PFSK-1 (cell line): Measurements from ENCODE around the gene HOXA13.

Experiments used
- FOXP2 ChIP-seq: optimal IDR thresholded peaks from 2 replicates; pipeline ENCODE3; 2011; ENCODE audit warnings: borderline replicate concordance, control low read depth, inconsistent platforms; ENCODE audit not compliant: insufficient read depth; ENCODE audit errors: extremely low read length, extremely low read depth
- POLR2AphosphoS5 ChIP-seq: IDR thresholded peaks from 2 replicates; pipeline ENCODE4 v1.6.1; 2012; ENCODE audit warnings: low read depth, mild to moderate bottlenecking, control low read depth, low read length, moderate library complexity
- SIN3A ChIP-seq: IDR thresholded peaks from 2 replicates; pipeline ENCODE4 v1.6.1; 2012; ENCODE audit warnings: mild to moderate bottlenecking, low read length, moderate library complexity, borderline replicate concordance; ENCODE audit not compliant: insufficient read depth
- TAF1 ChIP-seq: IDR thresholded peaks from 2 replicates; pipeline ENCODE4 v1.6.1; 2012; ENCODE audit warnings: low read length, control low read depth, borderline replicate concordance; ENCODE audit not compliant: insufficient read depth
- TF ChIP-seq, protein P1 (sequence below), 2 experiments: IDR thresholded peaks; 2 replicates each; pipeline versions ENCODE4 v1.6.1 to v1.8.0; 2011 to 2012; ENCODE audit warnings: low read depth in 2 of 2, low read length in 2 of 2, control low read depth in 1 of 2, inconsistent platforms in 1 of 2, mild to moderate bottlenecking in 1 of 2, moderate library complexity in 1 of 2; ENCODE audit not compliant: insufficient read depth in 1 of 2

DNA sequence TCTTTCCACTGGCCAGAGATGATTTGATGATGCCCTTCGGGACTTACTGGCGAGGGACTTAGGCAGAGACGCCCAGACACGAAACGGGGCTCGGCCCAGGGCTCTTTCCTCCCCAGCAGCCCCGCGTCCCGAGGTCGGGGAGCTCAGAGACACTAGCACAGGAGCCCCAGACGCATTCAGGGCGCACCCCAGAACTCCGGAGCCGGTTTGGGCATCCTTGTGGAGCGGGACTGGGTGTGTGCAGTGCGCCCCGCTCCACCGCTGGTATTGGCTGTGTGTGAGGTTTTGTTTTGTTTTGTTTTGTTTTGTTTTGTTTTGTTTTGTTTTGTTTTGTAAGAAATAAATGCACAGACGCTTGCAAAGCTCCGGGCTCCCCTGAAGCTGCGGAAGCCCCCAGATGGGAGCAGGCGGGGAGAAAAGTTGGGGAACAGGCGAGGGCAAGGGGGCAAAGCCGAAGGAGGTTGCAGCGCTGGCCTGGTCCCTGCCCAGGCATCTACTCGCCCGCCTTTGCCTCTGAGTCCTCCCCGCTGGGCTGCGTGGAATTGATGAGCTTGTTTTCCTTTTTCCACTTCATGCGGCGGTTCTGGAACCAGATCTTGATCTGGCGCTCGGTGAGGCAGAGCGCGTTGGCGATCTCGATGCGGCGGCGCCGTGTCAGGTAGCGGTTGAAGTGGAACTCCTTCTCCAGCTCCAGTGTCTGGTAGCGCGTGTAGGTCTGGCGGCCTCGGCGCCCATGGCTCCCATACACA lies 54.6 kb downstream of the HOXA13 start:
- TF ChIP-seq, protein P1, sequence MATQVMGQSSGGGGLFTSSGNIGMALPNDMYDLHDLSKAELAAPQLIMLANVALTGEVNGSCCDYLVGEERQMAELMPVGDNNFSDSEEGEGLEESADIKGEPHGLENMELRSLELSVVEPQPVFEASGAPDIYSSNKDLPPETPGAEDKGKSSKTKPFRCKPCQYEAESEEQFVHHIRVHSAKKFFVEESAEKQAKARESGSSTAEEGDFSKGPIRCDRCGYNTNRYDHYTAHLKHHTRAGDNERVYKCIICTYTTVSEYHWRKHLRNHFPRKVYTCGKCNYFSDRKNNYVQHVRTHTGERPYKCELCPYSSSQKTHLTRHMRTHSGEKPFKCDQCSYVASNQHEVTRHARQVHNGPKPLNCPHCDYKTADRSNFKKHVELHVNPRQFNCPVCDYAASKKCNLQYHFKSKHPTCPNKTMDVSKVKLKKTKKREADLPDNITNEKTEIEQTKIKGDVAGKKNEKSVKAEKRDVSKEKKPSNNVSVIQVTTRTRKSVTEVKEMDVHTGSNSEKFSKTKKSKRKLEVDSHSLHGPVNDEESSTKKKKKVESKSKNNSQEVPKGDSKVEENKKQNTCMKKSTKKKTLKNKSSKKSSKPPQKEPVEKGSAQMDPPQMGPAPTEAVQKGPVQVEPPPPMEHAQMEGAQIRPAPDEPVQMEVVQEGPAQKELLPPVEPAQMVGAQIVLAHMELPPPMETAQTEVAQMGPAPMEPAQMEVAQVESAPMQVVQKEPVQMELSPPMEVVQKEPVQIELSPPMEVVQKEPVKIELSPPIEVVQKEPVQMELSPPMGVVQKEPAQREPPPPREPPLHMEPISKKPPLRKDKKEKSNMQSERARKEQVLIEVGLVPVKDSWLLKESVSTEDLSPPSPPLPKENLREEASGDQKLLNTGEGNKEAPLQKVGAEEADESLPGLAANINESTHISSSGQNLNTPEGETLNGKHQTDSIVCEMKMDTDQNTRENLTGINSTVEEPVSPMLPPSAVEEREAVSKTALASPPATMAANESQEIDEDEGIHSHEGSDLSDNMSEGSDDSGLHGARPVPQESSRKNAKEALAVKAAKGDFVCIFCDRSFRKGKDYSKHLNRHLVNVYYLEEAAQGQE (IDR thresholded peaks at IDR 0.05; ENCODE audit: insufficient read depth in 1 of 2, low read depth in 2 of 2, low read length in 2 of 2), result no peak
- TF ChIP-seq SIN3A (no peak), TAF1 (no peak), POLR2AphosphoS5 (no peak), FOXP2 (no peak)
